HG02970 (cell line): ENCODE results near the gene CSK.
A peak's percentile ranks its signal among the peaks of the same experiment; 100 is the strongest.

Experiments used
- ATAC-seq: cut with Tn5 transposase; IDR thresholded peaks from one replicate; pipeline ENCODE4 v1.9.1; 2021; ENCODE audit warnings: mild to moderate bottlenecking, moderate library complexity, moderate number of reproducible peaks; ENCODE audit not compliant: unreplicated experiment, low FRiP score

Gene CSK

GRCh38 chr15:74799255-74799855 is 17.5 kb downstream of the CSK start:
- ATAC-seq: no peak

GRCh38 chr15:74799856-74800558 is 18.1 kb downstream of the CSK start:
- ATAC-seq: peak; percentile 65

- ATAC-seq: no peak
Observed at GRCh38 chr15:74800559-74801094, 18.7 kb downstream of the CSK start.

GRCh38 chr15:74801311-74801997 is 19.6 kb downstream of the CSK start:
- ATAC-seq: no peak

GRCh38 chr15:74802290-74802689 is 20.4 kb downstream of the CSK start:
- no peak for ATAC-seq

- no peak for ATAC-seq
Observed at GRCh38 chr15:74802862-74803447, 21.1 kb downstream of the CSK start.

GRCh38 chr15:74804935-74805334 is 23.1 kb downstream of the CSK start:
- ATAC-seq: no peak

- ATAC-seq: no peak
Observed at GRCh38 chr15:74807282-74807681, 25.4 kb downstream of the CSK start.

- no peak for ATAC-seq
Observed at GRCh38 chr15:74808078-74808839, 26.4 kb downstream of the CSK start.

GRCh38 chr15:74808840-74809229 is 27.0 kb downstream of the CSK start:
- ATAC-seq: no peak

GRCh38 chr15:74809242-74809641 is 27.4 kb downstream of the CSK start:
- ATAC-seq: no peak

GRCh38 chr15:74809956-74810355 is 28.1 kb downstream of the CSK start:
- ATAC-seq: no peak

GRCh38 chr15:74812533-74812932 is 30.7 kb downstream of the CSK start, which contains the start of gene LMAN1L:
TSS of gene LMAN1L (plus strand) at chr15:74812835. CDS start at chr15:74812855, 20 bp downstream.
- ATAC-seq: no peak

- ATAC-seq: no peak
Observed at GRCh38 chr15:74815121-74815934, 33.4 kb downstream of the CSK start.

GRCh38 chr15:74815961-74816360 is 34.1 kb downstream of the CSK start:
- no peak for ATAC-seq

- no peak for ATAC-seq
Observed at GRCh38 chr15:74816624-74817369, 34.9 kb downstream of the CSK start.

GRCh38 chr15:74817370-74817737 is 35.5 kb downstream of the CSK start:
- ATAC-seq: no peak

- ATAC-seq: no peak
Observed at GRCh38 chr15:74820056-74820455, 38.2 kb downstream of the CSK start.
